Activated T-helper 1 cell treated with Interleukin-2 at 50 U/mL for 16 hours (primary cell): Measurements from ENCODE around the gene SFT2D3.

ENCODE experiments used
- DNase-seq: peaks from one replicate; pipeline ENCODE4 v3.0.0-alpha.2; 2020; ENCODE audit warnings: low read depth

The SFT2D3 gene

DNA sequence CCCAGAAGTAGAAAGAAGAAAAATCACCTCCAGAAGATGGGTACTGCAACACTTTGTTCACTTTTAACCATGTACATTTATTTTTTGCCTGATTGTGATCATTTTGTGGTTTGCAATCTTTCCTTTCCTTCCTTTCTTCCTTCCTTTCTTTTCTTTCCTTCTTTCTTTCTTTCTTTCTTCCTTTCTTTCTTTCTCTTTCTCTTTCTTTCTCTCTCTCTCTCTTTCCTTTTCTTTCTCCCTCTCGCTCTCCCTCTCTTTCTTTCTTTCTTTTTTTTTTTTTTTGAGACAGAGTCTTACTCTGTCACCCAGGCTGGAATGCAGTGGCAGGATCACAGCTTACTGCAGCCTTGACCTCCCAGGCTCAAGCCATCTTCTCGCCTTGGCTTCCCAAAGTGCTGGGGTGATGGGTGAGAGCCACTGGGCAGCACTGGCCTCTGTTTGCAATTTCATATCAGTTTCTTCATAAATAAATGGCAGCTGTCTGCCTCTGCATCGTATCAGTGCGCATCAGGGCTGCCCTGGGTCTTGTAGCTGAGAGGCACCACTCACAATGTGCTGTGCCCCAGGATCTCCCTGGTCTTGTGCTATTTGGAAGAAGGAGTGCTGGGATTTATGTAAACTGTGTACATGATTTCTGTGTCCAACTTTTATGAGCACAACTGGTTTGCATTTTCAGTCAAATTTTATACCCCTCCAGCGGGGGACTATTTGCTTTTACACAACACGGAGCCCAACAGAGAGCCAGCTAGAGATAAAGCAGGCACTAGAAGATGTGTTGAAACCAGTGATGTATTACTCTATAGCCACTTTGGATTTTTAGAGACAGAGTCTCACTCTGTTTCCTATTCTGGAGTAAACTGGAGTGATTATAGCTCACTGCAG lies 19.1 kb upstream of the SFT2D3 start:
- no peak for DNase-seq

DNA sequence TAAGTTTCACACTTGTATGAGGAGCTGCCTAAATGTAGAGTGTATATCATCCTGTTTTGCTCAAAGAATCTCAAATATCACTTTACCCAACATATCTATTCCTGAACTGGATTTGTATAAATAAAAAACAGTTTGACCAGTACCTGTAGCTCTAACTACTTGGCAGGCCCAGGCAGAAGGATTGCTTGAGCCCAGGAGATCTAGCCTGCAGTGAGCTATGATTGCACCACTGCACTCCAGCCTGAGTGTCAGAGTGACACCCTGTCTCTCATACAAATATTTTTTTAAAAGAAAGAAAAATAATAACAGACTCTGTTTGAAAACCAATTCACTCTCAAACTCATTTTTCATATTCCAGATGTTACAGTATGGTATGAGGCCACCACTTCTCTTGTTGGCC lies 18.2 kb upstream of the SFT2D3 start:
- DNase-seq = no peak

DNA sequence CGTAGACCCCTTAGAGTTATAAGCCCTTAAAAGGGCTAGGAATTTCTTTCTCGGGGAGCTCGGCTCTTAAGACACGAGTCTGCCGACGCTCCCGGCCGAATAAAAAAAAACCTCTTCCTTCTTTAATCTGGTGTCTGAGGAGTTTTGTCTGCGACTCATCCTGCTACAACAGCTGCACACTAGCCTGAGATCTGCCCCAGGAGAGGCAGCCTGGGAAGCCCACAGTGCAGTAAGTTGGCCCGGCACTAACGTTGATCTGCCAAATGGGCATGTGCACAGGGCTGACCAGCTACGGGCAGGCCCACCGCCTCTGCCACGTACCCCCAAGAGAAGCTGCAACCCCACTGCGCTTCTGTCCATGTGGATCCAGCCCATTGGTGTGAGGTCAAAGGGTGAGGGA lies 17.5 kb upstream of the SFT2D3 start:
- DNase-seq = no peak

DNA sequence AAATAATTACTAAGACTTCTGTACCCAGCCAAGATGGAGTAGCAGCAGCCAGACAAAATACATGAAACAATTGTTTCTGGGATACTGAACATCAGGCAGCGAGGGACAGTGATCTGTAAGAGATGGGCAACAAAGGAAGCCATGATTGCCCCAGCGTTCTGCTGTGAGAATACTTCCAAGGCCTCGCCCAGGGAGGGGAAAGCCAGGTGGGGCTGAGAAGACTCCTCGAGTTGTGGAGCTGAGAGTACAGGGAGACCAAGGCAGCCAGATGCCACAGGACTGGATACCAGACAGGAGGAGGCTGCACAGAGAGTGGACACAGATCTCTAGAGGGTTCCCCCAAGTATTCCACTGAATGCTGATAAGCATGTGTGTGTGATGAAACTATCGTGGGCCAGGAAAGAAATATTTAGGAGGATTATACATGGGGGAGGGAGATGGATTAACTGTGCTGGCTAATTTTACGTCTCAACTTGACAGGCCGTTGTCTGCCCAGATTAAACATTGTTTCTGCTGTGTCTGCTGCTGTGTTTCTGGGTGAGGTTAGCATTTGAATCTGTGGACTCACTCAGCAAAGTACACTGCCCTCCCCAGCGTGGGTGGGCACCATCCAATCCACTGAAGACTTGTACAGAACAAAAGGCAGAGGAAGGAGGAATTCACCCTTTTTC lies 15.8 kb upstream of the SFT2D3 start:
- DNase-seq = no peak

DNA sequence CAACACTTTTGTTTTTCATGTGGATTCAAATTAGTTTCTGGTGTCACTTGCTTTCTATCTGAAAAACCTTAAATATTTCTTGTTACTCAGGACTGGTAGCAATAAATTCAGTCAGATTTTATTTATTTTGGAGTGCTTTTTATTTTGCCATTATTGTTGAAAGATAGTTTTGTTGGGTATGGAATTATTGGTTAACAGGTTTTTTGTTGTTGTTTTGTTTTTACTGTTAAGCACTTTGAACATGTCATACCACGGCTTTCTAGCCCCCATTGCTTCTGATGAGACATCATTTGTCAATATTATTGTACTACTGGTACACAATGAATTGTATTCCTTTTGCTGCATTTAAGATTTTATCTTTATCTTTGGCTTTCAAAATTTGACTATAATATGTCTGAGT lies 12.9 kb upstream of the SFT2D3 start:
- no peak for DNase-seq

DNA sequence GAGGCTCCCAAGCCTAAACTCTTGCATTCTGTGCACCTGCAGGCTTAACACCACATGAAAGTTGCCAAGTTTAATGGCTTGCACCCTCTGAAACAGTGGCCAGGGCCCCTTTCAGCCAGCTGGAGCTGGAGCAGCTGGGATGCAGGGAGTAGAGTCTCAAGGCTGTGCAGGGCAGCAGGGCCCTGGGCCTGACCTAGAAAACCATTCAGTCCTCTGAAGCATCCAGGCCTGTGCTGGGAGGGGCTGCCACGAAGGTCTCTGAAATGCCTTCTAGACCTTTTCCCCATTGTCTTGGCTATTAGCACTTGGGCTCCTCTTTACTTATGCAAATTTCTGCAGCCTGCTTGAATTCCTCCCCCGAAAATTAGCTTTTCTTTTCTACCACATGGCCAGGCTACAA lies 10.6 kb upstream of the SFT2D3 start:
- no peak for DNase-seq

DNA sequence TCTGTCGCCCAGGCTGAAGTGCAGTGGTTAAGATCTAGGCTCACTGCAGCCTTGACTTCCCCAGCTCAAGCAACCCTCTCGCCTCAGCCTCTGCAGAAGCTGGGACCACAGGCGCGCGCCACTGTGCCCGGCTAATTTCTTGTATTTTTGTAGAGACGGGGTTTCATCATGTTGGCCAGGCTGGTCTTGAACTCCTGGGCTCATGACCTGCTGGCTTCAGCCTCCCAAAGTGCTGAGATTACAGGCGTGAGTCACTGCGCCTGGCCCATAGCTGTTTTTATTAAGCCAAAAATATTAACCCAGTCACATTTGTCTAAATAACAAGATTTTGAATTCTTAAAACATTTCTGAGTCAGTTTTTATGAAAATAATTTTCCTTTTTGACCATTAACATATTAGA lies 6.3 kb upstream of the SFT2D3 start:
- DNase-seq = no peak

DNA sequence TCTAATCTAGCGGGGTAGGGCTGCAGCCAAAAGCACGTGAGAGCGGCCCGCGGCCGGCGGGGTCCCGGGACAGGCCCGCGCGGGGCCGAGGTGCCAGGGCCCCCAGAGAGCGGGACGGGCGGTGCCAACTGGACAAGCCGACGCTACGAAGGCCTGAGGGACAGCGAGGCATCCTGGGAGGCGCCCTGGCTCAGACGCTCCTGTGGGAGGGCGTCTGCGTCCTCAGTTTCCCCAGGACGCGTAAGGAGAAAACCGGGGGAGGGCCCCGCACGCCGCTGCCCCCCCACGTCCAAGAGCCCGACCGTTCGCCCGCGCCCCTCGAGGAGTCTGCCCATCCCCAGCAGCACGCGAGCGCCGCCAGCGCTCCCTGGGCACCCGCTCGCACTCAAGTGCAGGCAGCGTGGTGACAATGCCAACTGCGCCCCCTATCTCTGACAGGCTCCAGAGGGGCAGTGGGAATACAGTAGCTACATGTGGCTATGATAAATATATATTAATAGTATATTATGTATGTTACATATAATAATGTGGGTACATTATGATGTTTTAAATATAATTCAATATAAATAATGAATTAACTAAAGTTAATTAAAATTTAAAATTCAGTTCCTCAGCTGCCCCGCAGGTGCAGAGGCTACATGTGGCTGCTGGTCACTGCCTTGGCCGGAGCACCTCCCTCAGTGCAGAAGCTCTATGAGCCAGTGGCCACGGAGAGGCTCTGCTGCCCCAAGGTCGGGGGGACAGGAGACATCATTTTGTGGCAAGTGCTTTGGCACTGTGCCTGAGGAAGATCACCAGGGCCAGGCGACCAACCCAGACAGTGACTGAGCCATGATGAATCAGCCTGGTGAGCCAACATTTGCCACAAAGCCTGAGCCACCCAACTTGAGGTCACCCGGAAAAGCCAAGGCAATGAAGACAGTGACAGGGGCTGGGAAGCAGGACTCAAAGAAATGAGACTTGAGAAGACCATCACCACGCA lies 5.5 kb upstream of the SFT2D3 start:
- no peak for DNase-seq

DNA sequence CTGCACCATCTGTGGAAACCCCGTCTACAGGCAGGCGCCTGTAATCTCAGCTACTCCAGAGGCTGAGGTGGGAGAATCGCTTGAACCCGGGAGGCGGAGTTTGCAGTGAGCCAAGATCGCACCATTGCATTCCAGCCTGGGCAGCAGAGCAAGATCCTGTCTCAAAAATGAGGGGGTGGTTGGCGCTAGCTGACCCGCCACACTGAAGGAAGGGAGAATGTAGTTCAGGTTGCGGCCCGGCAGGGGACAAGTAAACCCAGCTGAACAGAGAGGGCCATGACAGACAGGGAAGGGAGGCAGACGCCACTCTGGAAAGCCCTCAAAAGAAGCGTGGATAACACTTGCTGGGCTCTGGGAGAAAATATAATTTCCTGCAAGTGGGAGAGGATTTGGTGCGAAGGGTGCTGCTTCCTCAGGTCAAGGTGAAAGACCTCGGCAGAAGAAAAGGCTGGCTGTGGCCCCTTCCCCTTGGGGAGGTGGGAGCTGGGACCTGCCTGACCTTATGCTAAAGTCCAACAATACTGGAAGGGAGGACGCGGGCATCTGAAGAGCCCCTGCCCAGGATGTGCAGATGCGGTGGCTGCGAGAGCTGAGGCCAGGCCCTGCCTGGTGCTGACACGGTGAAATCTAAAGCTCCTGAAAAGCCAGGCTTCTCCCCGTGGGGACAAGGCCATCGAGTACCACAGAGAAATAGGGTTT lies 3.7 kb upstream of the SFT2D3 start:
- no peak for DNase-seq

DNA sequence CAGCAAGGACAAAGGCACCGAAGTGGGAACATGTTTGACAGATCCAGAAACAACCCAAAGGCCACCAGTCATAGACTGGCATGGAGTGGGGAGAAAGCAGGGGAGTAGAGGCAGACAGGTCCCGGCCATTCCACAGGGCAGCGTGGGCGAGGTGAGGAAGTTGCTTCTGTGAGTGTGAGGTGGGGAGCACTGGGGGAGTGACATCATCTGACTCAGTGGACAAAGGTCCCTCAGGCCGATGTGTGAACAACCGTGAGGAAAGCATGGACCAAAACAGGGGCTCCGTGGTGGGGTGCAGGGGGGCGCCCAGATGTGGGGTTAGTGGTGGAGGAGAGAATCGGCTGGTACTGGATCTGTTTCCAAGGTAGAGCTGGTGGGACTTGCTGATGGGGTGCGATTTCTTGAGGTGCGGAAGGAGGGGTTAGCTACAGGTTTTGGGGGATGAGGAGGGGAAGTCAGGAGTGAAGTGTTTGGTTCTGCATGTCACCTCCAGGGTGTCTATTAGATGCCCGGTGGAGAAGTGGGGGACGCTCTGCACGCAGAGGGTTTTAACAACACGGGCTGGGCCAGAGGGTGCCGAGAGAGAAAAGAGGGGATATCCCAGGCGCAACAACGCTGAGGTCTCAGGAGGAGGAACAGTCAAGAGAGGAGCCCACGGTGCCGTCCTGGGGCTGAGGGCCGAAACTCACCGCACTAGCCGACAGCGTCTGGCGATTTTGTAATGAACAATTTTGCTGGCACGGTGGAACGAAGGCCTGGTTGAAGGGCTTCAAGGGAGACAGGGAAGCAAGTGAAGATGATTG lies 2.5 kb upstream of the SFT2D3 start:
- no peak for DNase-seq

DNA sequence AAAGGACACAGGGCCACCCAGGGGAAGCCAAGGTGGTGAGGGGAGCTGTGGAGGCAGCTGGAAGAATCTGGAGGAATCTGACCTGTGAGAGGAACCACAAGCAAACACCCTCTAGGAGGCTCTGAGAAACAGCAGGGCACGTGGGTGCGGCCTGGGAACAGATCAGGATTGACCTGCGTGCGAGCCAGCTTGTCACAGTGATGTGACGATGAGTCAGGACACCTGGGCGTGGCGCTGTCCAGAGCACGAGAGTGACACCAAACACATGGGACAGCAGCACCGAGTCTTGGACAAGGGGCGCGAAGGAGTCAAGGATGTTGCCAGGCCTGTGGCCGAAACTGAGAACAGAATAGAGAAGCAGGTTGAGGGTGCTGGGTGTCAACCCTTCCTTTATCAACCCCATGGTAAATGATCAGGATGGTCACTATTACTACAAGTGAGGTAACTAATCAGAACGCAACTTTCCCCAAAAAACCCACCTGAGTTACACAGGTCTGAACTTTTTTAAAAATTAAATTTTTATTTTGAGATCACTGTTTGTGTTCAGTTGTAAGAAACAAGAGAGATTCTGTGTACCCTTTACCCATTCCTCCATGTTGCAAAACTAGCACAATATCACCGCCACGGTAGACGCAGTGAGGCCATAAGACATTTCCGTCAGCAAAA lies 637 bp upstream of the SFT2D3 start:
- DNase-seq = no peak

DNA sequence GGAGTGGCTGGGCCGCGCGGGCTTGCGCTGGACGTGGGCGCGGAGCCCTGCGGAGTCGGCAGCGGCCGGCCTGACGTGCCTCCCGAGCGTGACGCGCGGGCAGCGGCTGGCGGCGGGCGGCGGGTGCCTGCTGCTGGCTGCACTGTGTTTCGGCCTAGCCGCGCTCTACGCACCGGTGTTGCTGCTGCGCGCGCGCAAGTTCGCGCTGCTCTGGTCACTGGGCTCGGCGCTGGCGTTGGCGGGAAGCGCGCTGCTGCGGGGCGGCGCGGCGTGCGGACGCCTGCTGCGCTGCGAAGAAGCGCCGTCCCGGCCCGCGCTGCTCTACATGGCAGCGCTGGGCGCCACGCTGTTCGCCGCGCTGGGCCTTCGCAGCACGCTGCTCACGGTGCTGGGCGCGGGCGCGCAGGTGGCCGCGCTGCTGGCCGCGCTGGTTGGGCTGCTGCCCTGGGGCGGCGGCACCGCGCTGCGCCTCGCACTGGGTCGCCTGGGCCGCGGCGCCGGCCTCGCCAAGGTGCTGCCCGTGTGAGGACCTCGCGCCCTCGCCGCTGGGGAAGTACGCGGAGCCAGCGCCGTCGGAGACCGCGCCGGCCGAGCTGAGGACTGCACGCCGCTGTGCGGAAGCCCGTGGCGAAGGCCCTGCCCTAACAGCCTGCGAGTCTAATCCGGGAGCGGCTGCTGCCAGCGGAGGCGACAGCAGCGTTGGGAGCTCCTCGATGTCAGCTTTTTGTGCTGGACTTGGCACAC lies 526 bp downstream of the SFT2D3 start:
- DNase-seq = peak; percentile 77

DNA sequence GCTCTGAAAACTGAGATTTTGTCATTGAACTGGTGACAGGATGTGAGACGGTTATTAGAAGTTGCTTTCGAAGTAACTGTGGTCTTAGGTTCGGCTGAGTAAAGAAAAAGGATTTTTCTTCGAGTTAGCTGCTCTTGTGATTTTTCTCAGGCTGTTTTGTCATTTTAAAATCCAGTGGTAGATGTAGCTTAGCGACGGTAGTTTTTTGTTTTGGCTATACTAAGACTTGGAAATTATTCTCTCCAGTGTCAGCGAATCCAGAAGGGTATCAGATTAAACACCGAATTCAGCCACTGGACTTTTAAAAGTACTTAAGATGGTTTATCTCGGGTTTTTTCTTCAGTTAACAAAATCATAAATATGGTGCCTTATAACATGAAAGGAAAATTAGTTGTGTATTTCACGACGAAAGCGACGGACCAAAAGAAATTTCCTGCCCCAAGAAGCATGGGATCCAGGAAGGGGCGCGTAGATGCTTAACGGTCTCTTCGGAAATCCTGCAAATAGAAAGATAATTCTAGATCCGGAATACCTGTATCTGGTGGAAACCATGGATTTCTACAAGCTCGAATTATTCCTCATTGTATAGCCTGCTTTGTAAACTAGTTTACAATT lies 1.2 kb downstream of the SFT2D3 start:
- DNase-seq = no peak

DNA sequence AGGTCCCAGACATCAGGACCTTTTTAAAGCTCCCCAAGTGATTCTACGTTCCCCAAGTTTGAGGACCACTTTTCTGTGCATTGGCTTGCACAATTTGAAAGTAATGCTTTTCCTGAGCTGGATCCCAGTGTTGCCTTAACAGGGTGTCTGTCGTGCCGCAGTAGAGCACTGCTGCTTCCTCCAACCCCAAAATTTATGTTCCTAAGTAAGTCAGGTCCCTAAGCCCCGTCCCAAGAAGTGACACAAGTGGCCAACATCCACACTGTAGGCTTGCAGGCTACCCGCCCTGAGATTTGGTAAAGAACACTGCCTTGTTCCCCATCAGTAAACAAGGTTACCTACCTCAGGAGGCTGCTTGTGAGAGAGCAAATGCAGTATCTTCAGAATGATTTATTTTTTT lies 2.0 kb downstream of the SFT2D3 start:
- no peak for DNase-seq

DNA sequence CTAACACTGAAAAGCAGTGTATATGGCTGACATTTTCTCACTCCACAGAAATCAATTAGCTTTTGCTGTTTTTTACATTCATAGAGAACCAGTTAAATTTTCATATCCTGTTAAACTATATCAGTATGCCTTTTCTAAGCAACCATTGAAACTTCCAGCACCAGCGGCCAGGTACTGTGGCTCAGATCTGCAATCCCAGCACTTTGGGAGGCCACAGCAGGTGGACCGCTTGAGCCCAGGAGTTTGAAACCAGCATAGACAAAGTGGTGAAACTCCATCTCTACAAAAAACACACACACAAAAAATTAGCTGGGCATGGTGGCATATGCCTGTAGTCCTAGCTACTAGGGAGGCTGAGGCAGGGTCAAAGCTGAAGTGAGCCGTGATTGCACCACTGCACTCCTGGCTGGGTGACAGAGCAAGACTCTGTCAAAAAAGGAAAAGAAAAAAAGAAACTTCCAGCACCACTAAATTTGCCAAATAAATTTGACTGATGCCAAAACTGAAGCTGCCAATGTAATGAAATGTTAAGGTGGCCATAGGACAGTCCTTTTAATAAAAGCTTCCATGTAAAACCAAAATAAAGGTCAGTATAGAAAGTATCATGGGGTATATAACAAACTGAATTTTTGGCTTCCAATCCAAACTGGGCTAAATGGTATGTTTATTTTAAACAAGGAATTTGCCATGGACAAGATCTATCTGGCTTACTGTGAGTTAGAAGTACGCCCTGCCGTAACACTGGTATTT lies 3.5 kb downstream of the SFT2D3 start:
- no peak for DNase-seq

DNA sequence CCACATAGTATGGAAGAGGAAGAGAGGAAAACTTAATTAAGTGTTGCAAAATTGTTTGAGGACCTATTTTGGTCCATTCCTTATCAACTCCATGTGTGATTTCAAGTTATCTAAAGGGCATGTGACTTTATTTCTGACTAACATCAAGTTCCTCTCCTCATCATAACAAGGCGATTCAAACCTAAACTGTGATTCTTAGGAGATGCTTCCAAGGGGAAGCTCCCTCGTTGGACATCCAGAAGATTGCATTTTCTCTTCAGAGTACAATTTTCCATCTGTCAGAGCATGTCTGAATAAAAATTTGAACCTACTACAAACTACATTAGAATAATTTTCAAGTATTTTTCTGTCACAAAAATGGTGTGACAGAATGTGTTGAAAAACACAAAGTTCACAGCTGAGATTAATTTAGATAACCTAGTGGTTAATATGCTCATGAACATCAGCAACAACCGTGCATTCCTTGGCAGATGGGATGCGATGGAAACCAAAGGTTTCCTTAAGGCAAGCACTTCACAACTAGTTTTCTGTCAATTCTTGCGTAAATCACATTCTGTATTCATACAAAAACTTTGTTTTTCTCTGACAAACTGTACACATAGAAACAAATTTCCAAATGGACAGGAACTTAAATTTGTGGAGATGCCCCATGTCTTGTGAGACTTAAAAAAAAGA lies 4.2 kb downstream of the SFT2D3 start:
- DNase-seq = no peak

DNA sequence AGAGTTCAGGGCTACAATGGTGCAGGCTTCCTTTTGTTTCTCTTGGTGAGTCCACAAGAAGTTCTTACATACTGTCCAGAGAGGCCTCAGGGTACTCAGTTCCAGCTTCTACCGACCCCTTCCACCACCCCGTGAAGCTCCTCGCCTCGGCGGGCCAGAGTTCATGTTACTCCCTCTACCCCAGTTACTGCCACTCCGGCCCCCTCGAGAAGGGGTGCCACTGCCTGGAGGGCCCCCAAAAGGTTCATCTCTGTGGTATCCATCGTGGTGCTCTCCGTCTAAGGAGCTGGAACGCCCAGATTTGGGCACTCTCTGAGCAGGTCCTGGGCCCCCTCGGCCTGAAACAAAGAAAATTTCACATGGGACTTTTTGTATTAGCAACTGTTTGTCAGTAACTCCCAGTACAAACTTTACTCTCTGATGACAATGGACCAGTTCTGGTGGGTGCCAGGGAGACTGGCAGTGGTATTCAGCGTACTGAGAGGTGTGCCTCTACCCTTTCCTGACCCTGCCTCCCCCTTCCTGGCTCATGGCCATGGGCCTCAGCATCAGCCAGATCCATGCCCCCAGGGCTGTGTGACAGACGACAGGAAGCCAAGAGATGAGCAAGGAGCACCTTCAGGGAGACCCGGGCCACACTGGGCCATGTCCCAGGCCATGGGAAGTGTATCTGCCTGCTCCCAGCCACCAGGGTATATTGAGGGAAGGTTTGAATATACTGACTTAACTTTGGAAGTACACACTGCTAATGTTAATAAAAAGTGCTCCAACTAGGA lies 5.1 kb downstream of the SFT2D3 start:
- no peak for DNase-seq
